ENCODE results near the gene BCKDHB. TPM values are rescaled to one million over a fixed set of nuclear protein-coding genes. Genes with fewer than 3 reads are reported as not detected.
"Not testable (repeated sequence)": the region's sequence is repeated elsewhere in the genome, so short reads cannot be mapped to it uniquely, and the experiment has no call there.

BCKDHB gene
- total RNA-seq, 1 experiment from 2014 or later = 16.4 TPM

DNA sequence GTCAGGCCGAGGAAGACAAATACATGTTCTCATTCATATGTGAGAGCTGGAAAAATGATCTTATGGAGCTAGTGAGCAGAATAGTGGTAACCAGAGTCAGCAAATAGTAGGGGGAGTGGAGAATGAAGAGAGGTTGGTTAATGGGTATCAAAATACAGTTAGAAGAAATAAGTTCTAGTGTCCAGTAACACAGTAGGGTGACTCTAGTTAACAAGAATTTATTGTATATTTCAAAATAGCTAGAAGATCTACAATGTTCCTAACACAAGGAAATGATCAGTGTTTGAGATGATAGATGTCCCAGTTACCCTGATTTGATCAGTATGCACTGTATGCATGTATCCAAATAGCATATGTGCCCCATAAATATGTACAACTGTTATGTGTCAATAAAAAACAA lies 128.4 kb downstream of the BCKDHB start:
- TF ChIP-seq, protein P1, sequence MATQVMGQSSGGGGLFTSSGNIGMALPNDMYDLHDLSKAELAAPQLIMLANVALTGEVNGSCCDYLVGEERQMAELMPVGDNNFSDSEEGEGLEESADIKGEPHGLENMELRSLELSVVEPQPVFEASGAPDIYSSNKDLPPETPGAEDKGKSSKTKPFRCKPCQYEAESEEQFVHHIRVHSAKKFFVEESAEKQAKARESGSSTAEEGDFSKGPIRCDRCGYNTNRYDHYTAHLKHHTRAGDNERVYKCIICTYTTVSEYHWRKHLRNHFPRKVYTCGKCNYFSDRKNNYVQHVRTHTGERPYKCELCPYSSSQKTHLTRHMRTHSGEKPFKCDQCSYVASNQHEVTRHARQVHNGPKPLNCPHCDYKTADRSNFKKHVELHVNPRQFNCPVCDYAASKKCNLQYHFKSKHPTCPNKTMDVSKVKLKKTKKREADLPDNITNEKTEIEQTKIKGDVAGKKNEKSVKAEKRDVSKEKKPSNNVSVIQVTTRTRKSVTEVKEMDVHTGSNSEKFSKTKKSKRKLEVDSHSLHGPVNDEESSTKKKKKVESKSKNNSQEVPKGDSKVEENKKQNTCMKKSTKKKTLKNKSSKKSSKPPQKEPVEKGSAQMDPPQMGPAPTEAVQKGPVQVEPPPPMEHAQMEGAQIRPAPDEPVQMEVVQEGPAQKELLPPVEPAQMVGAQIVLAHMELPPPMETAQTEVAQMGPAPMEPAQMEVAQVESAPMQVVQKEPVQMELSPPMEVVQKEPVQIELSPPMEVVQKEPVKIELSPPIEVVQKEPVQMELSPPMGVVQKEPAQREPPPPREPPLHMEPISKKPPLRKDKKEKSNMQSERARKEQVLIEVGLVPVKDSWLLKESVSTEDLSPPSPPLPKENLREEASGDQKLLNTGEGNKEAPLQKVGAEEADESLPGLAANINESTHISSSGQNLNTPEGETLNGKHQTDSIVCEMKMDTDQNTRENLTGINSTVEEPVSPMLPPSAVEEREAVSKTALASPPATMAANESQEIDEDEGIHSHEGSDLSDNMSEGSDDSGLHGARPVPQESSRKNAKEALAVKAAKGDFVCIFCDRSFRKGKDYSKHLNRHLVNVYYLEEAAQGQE (IDR thresholded peaks at IDR 0.05; ENCODE audit: insufficient read depth in 1 of 2, low read depth in 2 of 2, low read length in 1 of 2) = no peak
- TF ChIP-seq, protein P2, sequence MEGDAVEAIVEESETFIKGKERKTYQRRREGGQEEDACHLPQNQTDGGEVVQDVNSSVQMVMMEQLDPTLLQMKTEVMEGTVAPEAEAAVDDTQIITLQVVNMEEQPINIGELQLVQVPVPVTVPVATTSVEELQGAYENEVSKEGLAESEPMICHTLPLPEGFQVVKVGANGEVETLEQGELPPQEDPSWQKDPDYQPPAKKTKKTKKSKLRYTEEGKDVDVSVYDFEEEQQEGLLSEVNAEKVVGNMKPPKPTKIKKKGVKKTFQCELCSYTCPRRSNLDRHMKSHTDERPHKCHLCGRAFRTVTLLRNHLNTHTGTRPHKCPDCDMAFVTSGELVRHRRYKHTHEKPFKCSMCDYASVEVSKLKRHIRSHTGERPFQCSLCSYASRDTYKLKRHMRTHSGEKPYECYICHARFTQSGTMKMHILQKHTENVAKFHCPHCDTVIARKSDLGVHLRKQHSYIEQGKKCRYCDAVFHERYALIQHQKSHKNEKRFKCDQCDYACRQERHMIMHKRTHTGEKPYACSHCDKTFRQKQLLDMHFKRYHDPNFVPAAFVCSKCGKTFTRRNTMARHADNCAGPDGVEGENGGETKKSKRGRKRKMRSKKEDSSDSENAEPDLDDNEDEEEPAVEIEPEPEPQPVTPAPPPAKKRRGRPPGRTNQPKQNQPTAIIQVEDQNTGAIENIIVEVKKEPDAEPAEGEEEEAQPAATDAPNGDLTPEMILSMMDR (IDR thresholded peaks at IDR 0.05) = no peak
- TF ChIP-seq POLR2AphosphoS5 (IDR thresholded peaks at IDR 0.05; ENCODE audit: low read depth, low read length) (no peak), TCF7L2 (IDR thresholded peaks at IDR 0.05; ENCODE audit: low read depth, low read length) (no peak), SIN3A (IDR thresholded peaks at IDR 0.05; ENCODE audit: borderline replicate concordance, insufficient read depth, low read depth, low read length) (no peak)
- Histone ChIP-seq H3K27me3 (ENCODE audit: control insufficient read depth, insufficient read depth, low read length) (no peaks in the 10 kb centered on the region), H3K9me3 (ENCODE audit: control insufficient read depth, insufficient read depth, low read depth, low read length) (no peaks in the 10 kb centered on the region), H3K4me3 (ENCODE audit: low read depth in 2 of 2, low read length in 2 of 2) (no peak overlapping the region), H3K36me3 (ENCODE audit: control insufficient read depth, insufficient read depth, low read length) (no peaks in the 10 kb centered on the region), H3K4me1 (ENCODE audit: control insufficient read depth, insufficient read depth, low read length) (no peaks in the 10 kb centered on the region), H3K27ac (ENCODE audit: low read length) (no peak overlapping the region)
- ChIA-PET CTCF (interaction anchor here (0.8 kb wide), 1 partner anchor 19 kb away, joined by 4 read pairs; no protein-coding TSS in a partner anchor), POLR2A (no interaction called here)
- ATAC-seq (no peak), DNase-seq (ENCODE audit: low read depth, low spot score) (no peak)
- in situ Hi-C loops (cut with HindIII; ENCODE audit: low pct_unique_long_range_greater_than_20kb, low sequenced_read_pairs) (no loop called here), intact Hi-C loops (cut with micrococcal nuclease; ENCODE audit: unreplicated experiment) (no loop called here)
- BruUV-seq (replicated peaks) = no TSS peak

DNA sequence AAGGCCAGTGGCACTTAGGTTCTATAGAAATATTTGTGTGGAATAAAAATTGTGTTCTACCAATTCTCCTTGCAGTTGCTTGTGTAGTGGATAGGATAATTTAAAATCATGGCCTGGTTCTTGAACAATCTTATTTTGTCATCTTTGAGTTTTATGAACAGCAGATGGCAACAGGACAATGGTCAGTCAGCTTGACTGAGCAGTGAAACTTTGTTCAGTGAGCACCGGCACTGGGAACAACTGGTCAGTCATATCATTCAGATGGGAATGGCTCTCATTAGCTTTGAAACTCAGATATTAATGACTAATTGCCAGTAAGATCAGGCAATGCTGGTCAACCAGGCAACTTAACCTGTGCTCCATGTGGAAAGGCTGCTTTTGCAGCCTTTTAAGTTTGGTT lies 129.2 kb downstream of the BCKDHB start:
- intact Hi-C loops (cut with micrococcal nuclease; ENCODE audit: unreplicated experiment) (no loop called here), in situ Hi-C loops (cut with HindIII; ENCODE audit: low pct_unique_long_range_greater_than_20kb, low sequenced_read_pairs) (no loop called here)
- TF ChIP-seq TCF7L2 (IDR thresholded peaks at IDR 0.05; ENCODE audit: low read depth, low read length) = no peak
- TF ChIP-seq SIN3A (IDR thresholded peaks at IDR 0.05; ENCODE audit: borderline replicate concordance, insufficient read depth, low read depth, low read length) = no peak
- TF ChIP-seq, protein P1 (IDR thresholded peaks at IDR 0.05; ENCODE audit: insufficient read depth in 1 of 2, low read depth in 2 of 2, low read length in 1 of 2) = no peak
- no peak for TF ChIP-seq POLR2AphosphoS5 (IDR thresholded peaks at IDR 0.05; ENCODE audit: low read depth, low read length)
- TF ChIP-seq, protein P2 (IDR thresholded peaks at IDR 0.05) = no peak
- no peaks in the 10 kb centered on the region for H3K4me1 ChIP-seq (ENCODE audit: control insufficient read depth, insufficient read depth, low read length)
- ATAC-seq = no peak
- no peak overlapping the region for H3K4me3 ChIP-seq (ENCODE audit: low read depth in 2 of 2, low read length in 2 of 2)
- no peak for DNase-seq (ENCODE audit: low read depth, low spot score)
- ChIA-PET CTCF (no interaction called here), POLR2A (no interaction called here)
- H3K9me3 ChIP-seq (ENCODE audit: control insufficient read depth, insufficient read depth, low read depth, low read length) = no peaks in the 10 kb centered on the region
- BruUV-seq (replicated peaks) = no TSS peak
- H3K27ac ChIP-seq (ENCODE audit: low read length) = no peak overlapping the region
- H3K36me3 ChIP-seq (ENCODE audit: control insufficient read depth, insufficient read depth, low read length) = no peaks in the 10 kb centered on the region
- no peaks in the 10 kb centered on the region for H3K27me3 ChIP-seq (ENCODE audit: control insufficient read depth, insufficient read depth, low read length)

DNA sequence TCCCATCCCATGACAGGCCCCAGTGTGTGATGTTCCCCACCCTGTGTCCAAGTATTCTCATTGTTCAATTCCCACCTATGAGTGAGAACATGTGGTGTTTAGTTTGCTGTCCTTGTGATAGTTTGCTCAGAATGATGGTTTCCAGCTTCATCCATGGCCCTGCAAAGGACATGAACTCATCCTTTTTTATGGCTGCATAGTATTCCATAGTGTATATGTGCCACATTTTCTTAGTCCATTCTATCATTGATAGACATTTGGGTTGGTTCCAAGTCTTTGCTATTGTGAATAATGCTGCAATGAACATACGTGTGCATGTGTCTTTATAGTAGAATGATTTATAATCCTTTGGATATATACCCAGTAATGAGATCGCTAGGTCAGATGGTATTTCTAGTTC lies 132.3 kb downstream of the BCKDHB start:
- H3K4me3 ChIP-seq (ENCODE audit: low read depth in 2 of 2, low read length in 2 of 2); H3K36me3 ChIP-seq (ENCODE audit: control insufficient read depth, insufficient read depth, low read length); intact Hi-C loops (cut with micrococcal nuclease; ENCODE audit: unreplicated experiment); DNase-seq (ENCODE audit: low read depth, low spot score); ATAC-seq; BruUV-seq (replicated peaks); H3K27me3 ChIP-seq (ENCODE audit: control insufficient read depth, insufficient read depth, low read length); in situ Hi-C loops (cut with HindIII; ENCODE audit: low pct_unique_long_range_greater_than_20kb, low sequenced_read_pairs); H3K4me1 ChIP-seq (ENCODE audit: control insufficient read depth, insufficient read depth, low read length); H3K9me3 ChIP-seq (ENCODE audit: control insufficient read depth, insufficient read depth, low read depth, low read length); H3K27ac ChIP-seq (ENCODE audit: low read length); CTCF ChIA-PET; POLR2A ChIA-PET: not testable (repeated sequence)
